UCSD-AML1 (cell line): ENCODE results near the gene ZNF124.
"Not testable (repeated sequence)": the region's sequence is repeated elsewhere in the genome, so short reads cannot be mapped to it uniquely, and the experiment has no call there.

Experiments
- DNase-seq: peaks from one replicate; lab custom pipeline; 2025; ENCODE audit not compliant: unreplicated experiment; lab: John Stamatoyannopoulos, UW

The ZNF124 gene

DNA sequence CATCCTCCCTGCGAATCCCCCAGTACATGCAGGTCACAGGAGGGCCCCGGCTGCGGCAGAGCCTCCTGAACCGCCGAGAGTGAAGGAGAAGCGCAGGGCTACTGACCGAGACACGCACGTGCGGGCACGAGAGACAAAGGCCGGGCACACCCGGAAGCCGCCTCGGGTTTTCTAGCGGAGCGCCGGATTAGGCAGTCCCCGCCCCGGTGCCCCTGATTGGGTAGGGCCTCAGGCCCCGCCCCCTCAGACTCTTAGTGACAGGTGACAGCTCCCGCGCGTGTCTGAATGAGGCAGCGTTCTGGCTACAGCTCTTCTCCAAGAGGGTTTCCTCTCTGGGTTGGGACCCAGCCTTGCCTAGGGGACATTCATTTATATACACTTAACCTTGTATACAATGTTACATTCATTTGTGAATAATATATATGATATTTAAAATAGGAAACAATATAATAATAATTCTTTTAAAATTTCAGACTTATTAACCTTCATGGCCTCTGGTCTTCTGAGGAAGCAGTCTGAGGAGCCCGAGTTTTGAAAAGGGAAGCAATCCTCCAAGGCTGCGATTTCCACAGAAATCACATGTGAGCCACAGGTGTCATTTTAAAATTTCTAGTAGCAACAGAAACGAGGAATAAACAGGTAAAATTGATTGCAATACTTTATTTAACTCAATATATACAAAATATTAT lies at the start of gene ZNF124:
TSS of gene ZNF124 (minus strand) at position 146 of the 689 bp plus-strand sequence. CDS start at position 3, 143 bp downstream.
- DNase-seq = not testable (repeated sequence)

DNA sequence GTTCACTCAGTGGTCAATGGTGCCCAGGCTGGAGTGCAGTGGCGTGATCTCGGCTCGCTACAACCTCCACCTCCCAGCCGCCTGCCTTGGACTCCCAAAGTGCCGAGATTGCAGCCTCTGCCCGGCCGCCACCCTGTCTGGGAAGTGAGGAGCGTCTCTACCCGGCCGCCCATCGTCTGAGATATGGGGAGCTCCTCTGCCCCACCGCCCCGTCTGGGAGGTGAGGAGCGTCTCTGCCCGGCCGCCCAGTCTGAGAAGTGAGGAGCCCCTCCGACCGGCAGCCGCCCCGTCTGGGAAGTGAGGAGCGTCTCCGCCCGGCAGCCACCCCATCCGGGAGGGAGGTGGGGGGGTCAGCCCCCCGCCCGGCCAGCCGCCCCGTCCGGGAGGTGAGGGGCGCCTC lies 48.5 kb upstream of the ZNF124 start:
- DNase-seq = not testable (repeated sequence)

DNA sequence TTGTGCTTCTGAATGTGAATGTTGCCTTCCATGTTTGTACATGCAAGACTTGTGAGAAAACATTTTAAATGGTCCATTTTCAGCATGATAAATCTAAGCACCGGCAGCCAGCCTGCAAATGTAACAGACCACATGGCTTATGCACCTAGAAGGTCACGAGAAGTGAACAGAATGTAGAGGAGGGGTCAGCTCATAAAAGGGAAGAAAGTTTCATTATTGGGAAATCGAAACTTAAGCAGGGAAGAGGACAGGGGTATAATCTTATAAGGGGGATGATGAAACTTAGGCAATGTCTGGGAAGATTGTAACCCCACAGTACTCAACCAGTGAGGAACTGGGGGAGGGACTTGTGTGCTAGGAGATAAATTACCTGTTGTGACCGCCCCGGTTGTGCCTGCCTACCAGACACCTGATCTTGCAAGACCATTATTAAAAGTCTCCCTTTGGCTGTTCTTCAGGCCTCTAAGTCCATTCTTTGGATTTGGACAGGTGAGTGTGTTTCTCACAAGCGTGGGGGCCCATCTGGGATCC lies 46.4 kb upstream of the ZNF124 start:
- DNase-seq = no peak

DNA sequence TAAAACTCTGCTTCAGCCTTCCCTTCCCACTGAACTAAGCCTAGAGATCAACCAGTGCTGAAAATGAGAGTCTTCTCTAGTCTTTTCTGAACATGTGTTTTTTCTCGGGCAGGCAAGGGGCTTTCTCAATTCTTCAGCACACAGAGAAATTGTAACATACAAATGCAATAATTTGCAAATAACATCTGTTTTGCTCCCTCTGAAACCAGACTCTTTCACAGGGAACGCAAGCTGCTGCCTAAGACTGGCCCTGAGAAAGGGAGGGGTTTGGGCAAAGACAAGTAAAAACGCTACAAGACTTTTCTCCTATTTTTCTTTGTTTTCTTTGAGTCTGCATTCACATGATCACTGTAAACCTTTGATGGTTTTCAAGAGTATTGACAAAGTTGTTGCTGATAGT lies 44.4 kb upstream of the ZNF124 start:
- no peak for DNase-seq

DNA sequence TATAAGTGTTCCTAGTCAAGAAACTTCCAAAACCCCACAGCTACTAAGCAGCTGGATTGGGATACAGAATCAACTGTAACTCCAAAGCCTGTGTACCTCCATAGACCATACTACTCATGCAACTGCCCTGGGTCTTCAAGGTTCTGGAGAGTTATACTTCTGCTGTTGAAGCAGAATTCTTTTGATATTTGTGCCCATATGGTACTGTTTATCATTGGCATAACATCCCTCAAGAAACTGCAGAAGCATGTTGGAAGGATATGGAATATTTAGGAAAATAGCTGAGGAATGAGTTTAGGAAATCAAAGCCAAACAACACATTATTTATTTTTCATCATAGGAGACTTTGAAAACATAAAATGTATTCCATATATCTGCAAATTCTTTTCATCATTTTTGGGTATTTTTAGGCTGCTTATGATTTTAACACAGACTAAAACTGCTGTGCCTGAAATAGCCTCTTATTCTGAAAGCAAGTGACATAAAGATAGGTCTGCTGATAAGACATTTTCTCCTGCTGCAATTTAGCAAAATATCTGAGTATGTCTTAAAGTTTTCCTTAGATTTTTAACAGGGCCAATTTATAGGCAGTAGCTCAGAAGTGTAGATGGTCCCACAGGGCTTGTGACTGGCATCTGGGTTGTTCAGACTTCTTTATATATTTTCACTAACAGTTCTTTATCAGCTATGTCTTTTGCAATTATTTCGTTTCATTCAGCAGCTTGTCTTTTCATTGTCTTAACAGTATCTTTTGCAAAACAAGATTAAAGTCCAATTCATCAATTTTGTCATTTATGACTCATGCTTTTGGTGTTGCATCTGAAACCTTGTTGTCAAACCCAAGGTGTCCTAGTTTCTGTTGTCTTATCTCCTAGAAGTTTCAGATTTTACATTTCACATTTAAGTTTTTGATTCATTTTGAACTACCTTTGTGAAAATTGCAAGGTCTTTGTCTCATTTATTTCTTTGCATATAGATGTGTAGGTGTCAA lies 41.1 kb upstream of the ZNF124 start:
- DNase-seq = no peak

DNA sequence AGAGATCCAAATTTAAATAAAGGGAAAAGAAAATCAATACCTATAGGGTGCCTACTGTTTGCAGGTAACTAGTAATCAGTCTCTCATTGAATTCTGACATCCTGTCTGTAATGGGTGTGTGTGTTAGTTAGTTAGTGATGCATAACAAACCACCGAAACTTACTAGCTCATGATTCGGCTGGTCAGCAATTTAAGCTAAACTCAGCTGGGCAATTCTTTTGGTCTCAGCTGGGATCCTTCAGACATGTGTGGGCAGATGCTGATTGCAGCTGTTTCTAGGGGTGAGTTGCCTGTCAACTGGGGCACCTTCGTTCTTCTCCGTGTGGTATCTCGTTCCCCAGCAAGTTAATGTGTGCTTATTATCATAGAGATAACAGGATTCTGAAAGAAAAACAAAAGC lies 40.2 kb upstream of the ZNF124 start:
- DNase-seq = no peak

DNA sequence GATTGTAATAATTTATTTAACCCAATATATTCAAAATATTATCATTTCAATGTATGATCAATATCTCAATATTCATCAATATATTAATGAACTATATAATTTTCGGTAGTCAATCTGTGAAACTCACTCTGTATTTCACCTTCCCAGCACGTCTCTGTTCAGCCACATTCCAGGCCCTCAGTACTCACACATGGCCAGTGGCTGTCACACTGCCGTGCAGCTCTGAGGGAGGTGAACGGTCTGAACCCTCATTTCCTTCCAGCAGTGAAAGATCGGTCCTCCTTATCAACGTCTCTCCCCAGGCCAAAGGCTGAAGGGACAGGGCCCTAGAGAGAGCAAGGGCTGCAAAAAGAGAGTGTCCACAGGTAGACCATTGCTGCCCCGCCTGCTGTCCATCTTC lies 39.5 kb upstream of the ZNF124 start:
- no peak for DNase-seq

DNA sequence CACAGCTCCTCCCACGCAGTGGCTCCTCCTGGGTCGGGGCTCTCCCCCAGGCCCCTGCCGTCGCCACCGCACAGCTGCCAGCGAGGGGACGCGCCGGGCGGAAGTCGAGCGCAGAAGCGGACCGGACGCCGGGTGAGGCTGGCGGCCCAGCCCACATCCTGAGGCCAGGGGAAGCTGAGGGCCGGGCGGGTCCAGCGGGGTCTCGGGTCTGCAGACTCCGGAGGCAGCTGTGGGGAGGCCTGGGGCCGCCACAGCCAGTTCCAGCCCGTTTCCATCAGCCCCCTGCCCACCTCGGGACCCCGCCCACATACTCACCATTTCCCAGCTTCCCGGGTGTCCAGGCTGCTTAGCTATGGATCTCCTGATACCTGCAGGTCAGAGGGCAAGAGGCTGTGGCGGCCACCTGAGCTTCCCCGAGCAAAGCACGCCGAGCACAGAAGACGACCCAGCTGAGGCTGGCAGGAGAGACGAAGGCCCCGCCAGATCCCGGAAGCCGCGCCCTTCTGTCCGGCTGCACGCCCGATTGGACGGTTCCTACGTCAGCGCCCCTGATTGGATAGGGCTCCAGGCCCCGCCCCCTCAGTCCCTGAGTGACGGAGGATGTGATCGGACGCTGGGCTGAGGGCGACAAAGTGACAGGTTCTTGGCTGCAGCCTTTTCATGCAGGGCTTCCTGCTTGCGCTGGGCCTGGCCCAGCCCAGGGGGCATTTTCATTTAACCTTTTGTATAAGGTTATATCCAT lies 38.7 kb upstream of the ZNF124 start:
- DNase-seq = peak; percentile 96

DNA sequence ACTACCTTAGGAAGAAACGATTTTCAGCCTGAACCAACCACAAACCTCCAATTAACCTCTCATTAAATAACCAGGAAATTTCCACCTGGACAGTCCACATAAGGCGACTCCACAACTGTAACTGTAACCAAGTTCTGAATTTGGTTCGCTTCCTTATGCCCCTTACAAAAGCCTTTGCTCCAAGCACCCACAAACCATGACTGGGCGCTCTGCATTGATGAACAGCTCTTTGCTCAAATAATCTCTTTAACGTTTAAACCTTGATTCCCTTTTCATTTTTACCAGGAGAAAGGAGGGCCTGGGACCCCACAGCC lies 38.2 kb upstream of the ZNF124 start:
- no peak for DNase-seq

DNA sequence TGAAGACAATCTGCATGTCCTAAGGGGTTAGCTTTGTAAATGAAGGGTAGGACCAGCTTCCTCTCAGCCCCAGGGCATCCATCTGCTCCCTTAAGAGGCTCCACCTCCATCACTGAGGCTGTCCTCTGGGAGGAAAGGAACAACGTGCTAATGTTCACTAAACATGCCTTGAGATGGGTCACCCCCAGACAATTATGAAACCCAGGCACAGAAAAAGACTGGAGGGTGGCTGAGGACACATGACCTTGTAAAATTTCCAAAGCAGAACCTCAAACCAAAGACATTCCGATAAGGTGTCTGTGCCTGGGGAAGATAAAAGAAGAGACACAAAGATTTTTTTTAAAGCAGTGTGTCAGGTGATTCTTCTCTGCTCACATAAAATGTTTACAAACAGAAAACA lies 37.6 kb upstream of the ZNF124 start:
- DNase-seq = no peak

DNA sequence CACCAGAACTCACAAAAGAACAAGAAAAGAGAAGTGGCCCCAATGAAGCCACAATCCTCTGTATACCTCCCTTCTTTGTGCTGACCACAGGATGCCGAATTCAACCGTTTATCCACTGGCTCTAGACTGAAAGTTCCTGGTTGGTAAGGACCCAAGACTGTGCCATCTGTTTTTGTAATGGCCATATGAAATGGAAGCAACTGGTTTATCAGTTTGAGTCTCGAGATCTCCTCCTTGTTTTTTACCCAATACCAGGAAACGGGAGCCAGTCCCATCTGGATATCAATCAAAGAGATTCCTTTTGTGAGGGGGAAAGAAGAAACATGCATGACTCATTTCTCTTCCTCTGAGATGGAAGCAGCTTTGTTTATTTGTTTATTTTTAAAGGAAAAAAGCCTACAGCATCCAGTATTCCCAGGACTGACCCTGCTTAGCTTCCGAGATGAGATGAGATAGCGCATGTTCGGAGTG lies 32.4 kb upstream of the ZNF124 start:
- no peak for DNase-seq

DNA sequence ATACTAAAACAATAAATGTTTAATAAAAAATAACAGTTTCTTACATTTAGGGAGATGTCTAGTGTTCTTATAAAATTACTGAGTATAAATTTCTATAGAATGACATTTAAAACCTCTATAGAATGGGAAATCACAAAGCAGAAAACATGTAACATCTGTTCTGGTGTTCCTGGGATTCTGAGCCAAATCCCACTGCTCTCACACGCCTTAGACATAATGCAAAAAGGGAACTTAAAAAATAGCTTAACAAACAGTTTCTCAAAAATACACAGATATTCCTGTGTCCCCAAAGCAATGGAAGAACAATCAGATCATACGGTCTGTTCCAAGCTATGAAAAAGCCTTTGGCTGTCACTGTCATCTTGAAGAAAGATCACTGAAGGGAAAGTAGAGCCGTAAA lies 27.0 kb upstream of the ZNF124 start:
- no peak for DNase-seq

DNA sequence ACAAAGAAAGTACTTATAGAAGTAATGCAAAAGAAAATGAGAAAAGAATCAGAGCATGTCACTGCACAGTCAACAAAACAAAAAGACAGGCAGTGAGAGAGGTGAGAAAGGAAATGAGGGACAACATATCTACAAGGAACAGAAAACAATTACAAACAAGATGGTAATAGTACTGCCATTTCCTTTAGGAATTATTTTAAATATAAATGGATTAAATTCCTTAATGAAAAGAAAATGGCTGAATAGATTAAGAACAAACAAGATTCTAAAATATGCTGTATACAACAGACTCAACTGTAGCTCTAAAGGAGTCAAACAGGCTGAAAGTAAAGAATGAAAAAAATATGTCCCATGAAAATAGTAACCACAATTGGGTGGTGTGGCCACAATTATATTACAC lies 22.1 kb upstream of the ZNF124 start:
- DNase-seq = no peak

DNA sequence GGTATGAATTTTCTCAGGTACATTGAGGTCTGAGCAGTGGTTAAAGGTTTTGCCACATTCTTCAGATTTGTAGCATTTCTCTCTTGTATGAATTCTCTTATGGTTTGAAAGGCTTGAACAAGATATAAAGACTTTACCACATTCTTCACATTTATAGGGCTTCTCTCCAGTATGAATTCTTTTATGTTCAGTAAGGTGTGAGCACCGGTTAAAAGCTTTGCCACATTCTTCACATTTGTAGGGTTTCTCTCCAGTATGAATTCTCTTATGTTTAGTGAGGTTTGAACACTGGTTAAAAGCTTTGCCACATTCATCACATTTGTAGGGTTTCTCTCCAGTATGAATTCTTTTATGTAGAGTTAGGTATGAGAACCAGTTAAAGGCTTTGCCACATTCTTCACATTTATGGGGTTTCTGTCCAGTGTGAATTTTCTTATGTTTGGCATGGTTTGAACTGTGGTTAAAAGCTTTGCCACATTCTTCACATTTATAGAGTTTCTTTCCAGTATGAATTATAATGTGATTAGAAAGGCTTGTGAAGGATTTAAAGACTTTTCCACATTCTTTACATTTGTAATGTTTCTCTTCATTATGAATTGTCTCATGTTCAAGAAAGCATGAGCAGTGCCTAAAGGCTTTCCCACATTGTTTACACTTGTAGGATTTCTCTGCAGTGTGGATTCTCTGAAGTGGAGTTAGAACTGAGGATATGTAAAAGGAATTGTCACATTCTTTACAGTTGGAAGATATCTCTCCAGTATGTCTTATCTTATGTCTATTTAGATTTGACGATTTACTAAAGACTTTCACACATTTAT lies 18.4 kb upstream of the ZNF124 start:
- no peak for DNase-seq

DNA sequence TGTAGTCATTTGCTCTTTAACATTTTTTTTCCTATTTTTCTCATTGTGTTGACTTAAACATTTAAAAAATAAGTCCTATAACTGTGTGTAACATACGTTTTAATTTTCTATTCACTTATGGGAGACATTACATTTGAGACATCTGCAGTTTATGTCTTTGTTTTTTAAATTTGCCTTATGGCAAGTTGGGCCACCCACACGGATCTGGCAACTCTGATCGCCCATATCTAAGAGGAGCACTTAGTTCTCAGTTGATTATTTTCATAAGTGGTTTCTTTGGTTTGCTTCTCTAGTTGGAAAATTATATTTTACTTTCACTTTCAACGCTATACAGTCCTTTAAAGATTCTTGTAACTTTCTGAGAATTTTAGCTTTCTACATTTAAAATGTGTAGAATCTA lies 13.8 kb upstream of the ZNF124 start:
- DNase-seq = no peak

DNA sequence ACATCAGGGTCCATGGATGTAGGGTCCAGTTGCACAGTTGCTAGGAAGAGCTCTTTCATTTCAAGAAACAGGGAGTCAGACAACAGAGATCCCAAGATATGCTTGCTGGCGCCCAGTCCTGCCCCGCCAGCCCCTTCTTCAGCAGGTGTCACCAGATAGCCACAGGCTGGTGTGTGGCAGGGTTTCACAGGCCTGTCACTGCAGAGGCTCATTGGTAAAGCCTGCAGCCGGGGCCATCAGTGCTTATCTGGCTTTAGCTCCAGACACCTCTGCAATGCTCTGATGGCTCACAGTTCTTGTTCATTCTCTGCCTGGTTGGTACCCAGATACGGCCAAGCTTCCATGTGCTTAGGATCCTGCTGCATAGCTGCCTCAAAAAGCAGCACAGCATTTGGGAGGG lies 12.4 kb upstream of the ZNF124 start:
- no peak for DNase-seq

DNA sequence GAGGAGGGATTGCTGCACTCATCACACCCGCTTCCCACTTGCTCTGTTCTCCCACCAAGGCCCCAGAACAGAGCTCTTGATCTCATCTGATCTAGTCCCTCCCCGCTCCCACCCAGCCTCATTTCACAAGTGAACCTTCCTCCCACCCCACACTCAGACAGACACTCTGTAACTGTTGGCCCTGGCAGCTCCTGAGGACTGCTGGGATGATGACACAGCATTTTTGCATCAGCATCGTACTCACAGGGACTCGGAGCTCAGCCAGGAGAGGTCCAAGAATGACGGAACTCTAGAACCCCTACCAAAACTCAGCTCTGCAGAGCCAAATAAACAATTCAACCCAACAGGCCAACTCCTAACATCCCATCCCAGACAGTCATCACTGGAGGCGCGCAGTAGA lies 11.2 kb upstream of the ZNF124 start:
- DNase-seq = no peak

DNA sequence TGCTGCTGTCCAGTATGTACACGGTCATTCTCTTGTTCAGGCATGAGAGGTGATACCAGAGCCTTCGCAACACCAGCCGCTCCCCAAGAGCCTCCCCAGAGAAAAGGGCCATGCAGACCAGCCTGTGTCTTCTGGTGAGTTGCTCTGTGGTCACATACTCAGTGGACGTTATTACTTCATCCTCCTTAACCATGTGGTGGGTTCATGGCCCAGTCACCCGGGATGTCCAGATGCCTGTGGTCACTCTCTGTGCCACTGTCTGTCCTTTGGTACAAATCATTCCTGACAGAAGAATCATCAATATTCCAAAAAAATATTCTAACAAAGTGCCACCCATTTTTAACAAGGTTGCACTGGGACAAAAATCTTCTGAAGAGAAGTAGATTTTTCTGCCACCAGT lies 8.8 kb upstream of the ZNF124 start:
- no peak for DNase-seq

DNA sequence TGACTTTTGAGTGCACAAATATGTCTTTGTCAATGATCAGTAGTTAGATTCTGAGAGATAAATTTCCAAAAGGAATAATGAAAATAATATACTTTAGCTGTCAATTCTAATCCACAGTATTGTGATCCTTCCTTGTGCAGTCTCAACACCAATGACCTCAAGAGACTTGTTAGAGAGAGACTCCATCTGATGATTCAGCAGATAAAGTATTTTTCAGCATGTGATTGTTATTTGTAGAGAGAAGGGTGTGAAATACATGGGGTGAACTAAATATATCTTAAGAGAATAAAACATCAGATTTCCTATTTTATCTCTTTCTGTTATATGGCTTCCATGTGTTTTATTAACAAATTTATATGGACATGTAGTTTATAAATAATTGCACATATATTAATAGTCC lies 5.9 kb upstream of the ZNF124 start:
- DNase-seq = no peak

DNA sequence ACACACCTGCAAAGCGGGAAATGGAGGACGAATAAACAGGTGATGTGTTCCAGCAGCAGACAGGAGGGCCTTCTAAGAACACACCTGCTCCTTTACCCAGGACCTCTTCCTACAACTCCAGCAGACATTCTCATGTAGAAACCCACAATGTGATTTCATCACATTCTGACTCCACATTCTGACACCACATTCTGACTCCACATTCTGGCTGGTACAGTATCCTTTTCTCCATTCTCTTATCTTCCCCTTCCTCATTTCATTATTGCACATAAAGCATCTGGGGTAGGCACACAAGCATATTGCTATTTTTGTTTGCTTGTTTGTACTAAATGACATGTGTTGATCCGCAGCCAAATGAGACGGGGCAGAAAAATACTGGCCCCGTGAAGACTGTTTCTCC lies 3.6 kb upstream of the ZNF124 start:
- no peak for DNase-seq

DNA sequence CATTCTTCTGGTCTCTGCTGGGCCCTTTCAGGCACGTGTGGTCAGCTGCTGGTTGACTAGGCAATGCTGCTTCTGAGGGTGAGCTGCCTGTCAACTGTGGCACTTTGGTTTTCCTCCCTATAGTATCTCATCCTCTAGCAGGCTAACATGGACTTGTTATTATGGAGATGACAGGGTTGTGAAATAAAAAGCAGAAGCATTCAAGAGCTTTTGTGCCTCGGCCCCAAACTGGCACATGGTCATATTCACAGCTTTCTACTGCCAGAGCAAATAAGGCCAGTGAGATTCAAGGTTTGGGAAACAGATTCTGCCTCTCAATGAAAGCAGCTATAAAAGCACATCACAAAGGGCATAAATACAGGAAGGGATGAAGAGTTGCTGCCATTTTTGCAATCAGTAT lies 1.6 kb upstream of the ZNF124 start:
- peak; percentile 29 for DNase-seq
